Fibroblast of mammary gland (primary cell): ENCODE measurements around the gene HSD17B8.
A peak's percentile ranks its signal among the peaks of the same experiment; 100 is the strongest.

ENCODE experiments used
- DNase-seq: peaks from one replicate; pipeline ENCODE4 v3.0.0-alpha.2; 2010; ENCODE audit warnings: low read depth
- H3K4me3 ChIP-seq: 2 replicates; pipeline ENCODE4 v1.5.1; 2011; ENCODE audit warnings: low read depth, mild to moderate bottlenecking, low read length, moderate library complexity; ENCODE audit not compliant: control insufficient read depth
- TF ChIP-seq, protein P1 (sequence below): conservative IDR thresholded peaks from 2 replicates; pipeline ENCODE4 v1.5.1; 2011; ENCODE audit warnings: low read depth, low read length, inconsistent platforms; ENCODE audit not compliant: control insufficient read depth, insufficient read depth

Gene HSD17B8

DNA sequence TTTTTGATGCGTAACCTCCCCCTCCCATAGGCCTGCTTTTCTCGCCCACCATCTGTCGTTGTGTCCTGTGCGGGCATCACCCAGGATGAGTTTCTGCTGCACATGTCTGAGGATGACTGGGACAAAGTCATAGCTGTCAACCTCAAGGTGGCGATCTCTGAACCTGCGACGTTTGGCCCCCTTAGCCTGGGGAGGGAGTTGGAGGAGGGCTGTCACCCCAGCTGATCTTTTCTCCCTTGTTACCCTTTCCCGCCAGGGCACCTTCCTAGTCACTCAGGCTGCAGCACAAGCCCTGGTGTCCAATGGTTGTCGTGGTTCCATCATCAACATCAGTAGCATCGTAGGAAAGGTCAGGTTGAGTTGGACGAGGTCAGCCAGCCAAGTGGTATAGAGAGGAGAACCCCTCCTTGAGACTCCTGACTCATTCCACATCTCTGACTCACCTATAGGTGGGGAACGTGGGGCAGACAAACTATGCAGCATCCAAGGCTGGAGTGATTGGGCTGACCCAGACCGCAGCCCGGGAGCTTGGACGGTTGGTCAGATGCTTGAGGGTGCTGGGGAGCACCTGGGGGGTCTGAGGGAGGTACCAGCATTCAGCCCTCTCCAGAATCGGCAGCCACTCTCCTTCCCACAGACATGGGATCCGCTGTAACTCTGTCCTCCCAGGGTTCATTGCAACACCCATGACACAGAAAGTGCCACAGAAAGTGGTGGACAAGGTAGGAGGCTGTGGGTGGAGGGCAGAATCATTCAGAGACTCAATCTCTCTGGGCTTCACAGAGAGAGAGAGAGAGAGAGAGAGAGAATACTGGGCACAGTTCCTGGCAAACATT lies 954 bp downstream of the HSD17B8 start:
- DNase-seq, result peak; percentile 44
- TF ChIP-seq, protein P1, sequence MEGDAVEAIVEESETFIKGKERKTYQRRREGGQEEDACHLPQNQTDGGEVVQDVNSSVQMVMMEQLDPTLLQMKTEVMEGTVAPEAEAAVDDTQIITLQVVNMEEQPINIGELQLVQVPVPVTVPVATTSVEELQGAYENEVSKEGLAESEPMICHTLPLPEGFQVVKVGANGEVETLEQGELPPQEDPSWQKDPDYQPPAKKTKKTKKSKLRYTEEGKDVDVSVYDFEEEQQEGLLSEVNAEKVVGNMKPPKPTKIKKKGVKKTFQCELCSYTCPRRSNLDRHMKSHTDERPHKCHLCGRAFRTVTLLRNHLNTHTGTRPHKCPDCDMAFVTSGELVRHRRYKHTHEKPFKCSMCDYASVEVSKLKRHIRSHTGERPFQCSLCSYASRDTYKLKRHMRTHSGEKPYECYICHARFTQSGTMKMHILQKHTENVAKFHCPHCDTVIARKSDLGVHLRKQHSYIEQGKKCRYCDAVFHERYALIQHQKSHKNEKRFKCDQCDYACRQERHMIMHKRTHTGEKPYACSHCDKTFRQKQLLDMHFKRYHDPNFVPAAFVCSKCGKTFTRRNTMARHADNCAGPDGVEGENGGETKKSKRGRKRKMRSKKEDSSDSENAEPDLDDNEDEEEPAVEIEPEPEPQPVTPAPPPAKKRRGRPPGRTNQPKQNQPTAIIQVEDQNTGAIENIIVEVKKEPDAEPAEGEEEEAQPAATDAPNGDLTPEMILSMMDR, result no peak
- H3K4me3 ChIP-seq, result peak overlapping the region; percentile 67

GRCh38 chr6:33206027-33206863 lies 1.8 kb downstream of the HSD17B8 start:
- DNase-seq, result no peak
- no peak overlapping the region for H3K4me3 ChIP-seq
- TF ChIP-seq, protein P1, result no peak

- peak overlapping the region; percentile 86 for H3K4me3 ChIP-seq
- DNase-seq, result no peak
- TF ChIP-seq, protein P1, result no peak
Measured at GRCh38 chr6:33206864-33207551, 2.6 kb downstream of the HSD17B8 start.

GRCh38 chr6:33207552-33208090 lies 3.2 kb downstream of the HSD17B8 start:
- H3K4me3 ChIP-seq, result peak overlapping the region; percentile 86
- DNase-seq, result peak; percentile 46
- TF ChIP-seq, protein P1, result no peak

- peak within 1 kb of the TSS; percentile 86 for H3K4me3 ChIP-seq
- TF ChIP-seq, protein P1, result no peak
- DNase-seq, result peak; percentile 54
Measured at GRCh38 chr6:33208091-33208967, 3.9 kb downstream of the HSD17B8 start, which contains the start of gene RING1. Gene RING1 (plus strand): TSS chr6:33208500. CDS start chr6:33208823, 323 bp downstream.

GRCh38 chr6:33209856-33210255 lies 5.4 kb downstream of the HSD17B8 start:
- no peak for DNase-seq
- H3K4me3 ChIP-seq, result no peak overlapping the region
- TF ChIP-seq, protein P1, result no peak
